ENCODE measurements around the gene SYCP2L. TPM values are rescaled to one million over a fixed set of nuclear protein-coding genes. Genes with fewer than 3 reads are reported as not detected.
"Not testable (repeated sequence)": the region's sequence is repeated elsewhere in the genome, so short reads cannot be mapped to it uniquely, and the experiment has no call there.

SYCP2L gene
- total RNA-seq, 4 donors from 2014 or later = 0.53 to 1.3 TPM; not detected in 2

GRCh38 chr6:10896691-10897090 lies 9.8 kb downstream of the SYCP2L start:
- intact Hi-C loops (cut with DNase I) = no loop called here
- no peaks in the 10 kb centered on the region for H3K27me3 ChIP-seq
- no peak for DNase-seq
- no peak for TF ChIP-seq POLR2A (IDR thresholded peaks at IDR 0.05)
- TF ChIP-seq, protein P1, sequence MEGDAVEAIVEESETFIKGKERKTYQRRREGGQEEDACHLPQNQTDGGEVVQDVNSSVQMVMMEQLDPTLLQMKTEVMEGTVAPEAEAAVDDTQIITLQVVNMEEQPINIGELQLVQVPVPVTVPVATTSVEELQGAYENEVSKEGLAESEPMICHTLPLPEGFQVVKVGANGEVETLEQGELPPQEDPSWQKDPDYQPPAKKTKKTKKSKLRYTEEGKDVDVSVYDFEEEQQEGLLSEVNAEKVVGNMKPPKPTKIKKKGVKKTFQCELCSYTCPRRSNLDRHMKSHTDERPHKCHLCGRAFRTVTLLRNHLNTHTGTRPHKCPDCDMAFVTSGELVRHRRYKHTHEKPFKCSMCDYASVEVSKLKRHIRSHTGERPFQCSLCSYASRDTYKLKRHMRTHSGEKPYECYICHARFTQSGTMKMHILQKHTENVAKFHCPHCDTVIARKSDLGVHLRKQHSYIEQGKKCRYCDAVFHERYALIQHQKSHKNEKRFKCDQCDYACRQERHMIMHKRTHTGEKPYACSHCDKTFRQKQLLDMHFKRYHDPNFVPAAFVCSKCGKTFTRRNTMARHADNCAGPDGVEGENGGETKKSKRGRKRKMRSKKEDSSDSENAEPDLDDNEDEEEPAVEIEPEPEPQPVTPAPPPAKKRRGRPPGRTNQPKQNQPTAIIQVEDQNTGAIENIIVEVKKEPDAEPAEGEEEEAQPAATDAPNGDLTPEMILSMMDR (IDR thresholded peaks at IDR 0.05) = no peak
- no peaks in the 10 kb centered on the region for H3K9me3 ChIP-seq
- H3K4me3 ChIP-seq = no peak overlapping the region
- 70 to 75% methylated on average over 3 of the region's 3 CpGs for WGBS, 2 donors
- no peaks in the 10 kb centered on the region for H3K36me3 ChIP-seq
- no peak overlapping the region for H3K27ac ChIP-seq
- no peaks in the 10 kb centered on the region for H3K4me1 ChIP-seq

- no peaks in the 10 kb centered on the region for H3K36me3 ChIP-seq
- 72 to 80% methylated on average over 4 of the region's 4 CpGs for WGBS, 2 donors
- no peak for DNase-seq
- H3K9me3 ChIP-seq = no peaks in the 10 kb centered on the region
- no peaks in the 10 kb centered on the region for H3K27me3 ChIP-seq
- no peaks in the 10 kb centered on the region for H3K4me1 ChIP-seq
- H3K27ac ChIP-seq = no peak overlapping the region
- intact Hi-C loops (cut with DNase I) = no loop called here
- no peak overlapping the region for H3K4me3 ChIP-seq
- TF ChIP-seq, protein P1 (IDR thresholded peaks at IDR 0.05) = no peak
Observed at GRCh38 chr6:10901770-10902169, 14.9 kb downstream of the SYCP2L start.

DNA sequence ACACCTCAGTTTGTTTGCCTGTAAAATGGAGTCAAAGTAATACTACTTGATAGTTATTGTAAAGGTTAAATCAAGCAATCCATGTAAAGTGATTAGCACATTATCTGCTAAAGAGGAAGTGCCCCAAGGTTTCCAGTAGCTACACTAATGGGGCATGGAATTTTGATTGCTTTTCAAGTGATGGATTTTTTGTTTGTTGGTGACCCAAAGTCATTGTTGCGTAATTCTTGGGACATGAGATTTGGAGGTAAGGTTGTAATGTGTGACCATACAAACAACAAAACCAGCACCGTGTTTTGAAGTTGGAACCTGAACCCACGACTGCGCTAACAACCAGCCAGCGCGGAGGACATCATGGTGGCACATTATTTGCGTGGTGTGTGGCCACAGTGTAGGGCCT lies 17.2 kb downstream of the SYCP2L start:
- TF ChIP-seq POLR2A (IDR thresholded peaks at IDR 0.05) = no peak
- TF ChIP-seq, protein P1 (IDR thresholded peaks at IDR 0.05) = no peak
- WGBS, 2 donors = 87 to 94% methylated on average over 7 of the region's 7 CpGs

DNA sequence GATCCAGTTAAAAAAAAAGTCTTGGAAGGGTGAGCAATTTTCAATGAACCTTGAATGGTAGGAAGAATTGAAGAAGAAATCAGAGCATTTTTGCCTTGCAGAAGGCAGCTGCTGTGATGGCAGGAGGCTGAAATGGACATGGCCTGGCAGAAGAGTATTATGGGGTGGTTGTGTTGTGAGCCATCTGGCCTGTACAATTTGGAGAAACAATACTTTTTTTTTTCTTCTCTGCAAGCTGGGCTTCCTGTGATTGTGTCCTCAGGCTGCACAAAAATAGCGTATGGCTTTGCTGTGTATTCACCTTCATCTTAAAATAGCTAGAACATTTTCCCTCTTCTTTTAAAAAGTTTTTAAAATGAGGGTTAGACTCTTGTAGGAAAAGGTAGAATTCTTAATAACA lies 21.4 kb downstream of the SYCP2L start:
- no peak overlapping the region for H3K4me3 ChIP-seq
- no peak for DNase-seq
- WGBS, 2 donors = 71% methylated on average over 1 of the region's 1 CpG

More for the DNA sequence above, 17.2 kb downstream of the SYCP2L start:
- Histone ChIP-seq H3K36me3 (no peaks in the 10 kb centered on the region), H3K4me3 (no peak overlapping the region), H3K4me1 (no peaks in the 10 kb centered on the region), H3K27ac (no peak overlapping the region), H3K27me3 (no peaks in the 10 kb centered on the region), H3K9me3 (no peaks in the 10 kb centered on the region)
- DNase-seq = no peak
- intact Hi-C loops (cut with DNase I) = no loop called here

GRCh38 chr6:10919520-10919919 lies 32.7 kb downstream of the SYCP2L start:
- intact Hi-C loops (cut with DNase I); DNase-seq; H3K27ac ChIP-seq; H3K36me3 ChIP-seq; H3K27me3 ChIP-seq; H3K9me3 ChIP-seq; H3K4me3 ChIP-seq; H3K4me1 ChIP-seq: not testable (repeated sequence)
- WGBS, 2 donors = 80 to 100% methylated on average over 1 of the region's 3 CpGs

More for the DNA sequence above, 21.4 kb downstream of the SYCP2L start:
- no peak overlapping the region for H3K27ac ChIP-seq
- no peaks in the 10 kb centered on the region for H3K4me1 ChIP-seq
- TF ChIP-seq POLR2A (IDR thresholded peaks at IDR 0.05) = no peak
- TF ChIP-seq, protein P1 (IDR thresholded peaks at IDR 0.05) = no peak
- H3K27me3 ChIP-seq = no peaks in the 10 kb centered on the region
- H3K36me3 ChIP-seq = no peaks in the 10 kb centered on the region
- intact Hi-C loops (cut with DNase I) = no loop called here
- no peaks in the 10 kb centered on the region for H3K9me3 ChIP-seq

DNA sequence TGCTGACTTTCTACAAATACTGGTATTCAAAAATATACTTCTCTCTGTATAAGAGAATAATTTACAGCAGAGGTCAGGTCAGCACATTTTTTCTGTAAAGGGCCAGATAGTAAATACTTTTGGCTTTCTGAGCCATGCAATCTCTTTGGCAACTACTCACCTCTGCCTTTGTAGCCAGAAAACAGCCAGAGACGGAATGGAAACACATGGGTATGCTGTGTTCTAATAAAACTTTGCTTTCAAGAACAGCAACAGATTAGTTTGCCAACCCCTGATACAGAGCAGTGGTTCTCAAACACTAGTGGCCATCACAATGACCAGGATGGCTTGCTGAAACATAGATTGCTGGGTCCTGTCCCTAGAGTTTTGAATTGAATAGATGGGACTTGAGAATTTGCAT lies 46.3 kb downstream of the SYCP2L start:
- TF ChIP-seq, protein P1 (IDR thresholded peaks at IDR 0.05) = no peak
- TF ChIP-seq POLR2A (IDR thresholded peaks at IDR 0.05) = no peak
- H3K4me1 ChIP-seq = no peaks in the 10 kb centered on the region
- intact Hi-C loops (cut with DNase I) = no loop called here
- no peaks in the 10 kb centered on the region for H3K36me3 ChIP-seq
- H3K27ac ChIP-seq = no peak overlapping the region
- WGBS, 2 donors = 50 to 55% methylated on average over 1 of the region's 1 CpG
- H3K9me3 ChIP-seq = no peaks in the 10 kb centered on the region
- no peaks in the 10 kb centered on the region for H3K27me3 ChIP-seq
- no peak overlapping the region for H3K4me3 ChIP-seq
- no peak for DNase-seq

Measured in esophagus squamous epithelium (tissue), 5 donors.